HL-60 (cell line): ENCODE measurements around the gene GRSF1.

Source experiments
- DNase-seq, 2 experiments: peaks; one replicate each; pipeline ENCODE4 v3.0.0-alpha.2; 2010 to 2020; ENCODE audit warnings: low read depth in 1 of 2, low spot score in 1 of 2
- H3K27ac ChIP-seq: fragments of 250-450 bp; sonication (Bioruptor Pico); replicated peaks from 2 replicates; pipeline ENCODE4 v1.5.1; 2020; ENCODE audit warnings: mild to moderate bottlenecking, moderate library complexity
- H3K27me3 ChIP-seq: fragments of 250-450 bp; sonication (Bioruptor Pico); 2 replicates; pipeline ENCODE4 v1.5.1; 2021; ENCODE audit warnings: mild to moderate bottlenecking, moderate library complexity; ENCODE audit not compliant: insufficient read depth, poor library complexity, severe bottlenecking
- H3K4me3 ChIP-seq: replicated peaks from 2 replicates; pipeline ENCODE4 v1.5.1; 2011; ENCODE audit warnings: mild to moderate bottlenecking, control low read depth, low read length; ENCODE audit not compliant: insufficient read depth
- CTCF ChIP-seq: IDR thresholded peaks from one replicate; pipeline ENCODE4 v1.5.1; 2011; ENCODE audit warnings: low read length, control low read depth, inconsistent platforms; ENCODE audit not compliant: insufficient read depth
- GABPA ChIP-seq: IDR thresholded peaks from 2 replicates; pipeline ENCODE4 v1.6.1; 2012; ENCODE audit warnings: low read depth
- POLR2AphosphoS5 ChIP-seq: IDR thresholded peaks from 2 replicates; pipeline ENCODE4 v1.6.1; 2012; ENCODE audit warnings: low read depth
- REST ChIP-seq: IDR thresholded peaks from 2 replicates; pipeline ENCODE4 v1.6.1; 2012; ENCODE audit warnings: low read depth; ENCODE audit not compliant: insufficient replicate concordance
- SPI1 ChIP-seq: IDR thresholded peaks from 2 replicates; pipeline ENCODE4 v1.6.1; 2012; ENCODE audit warnings: low read depth, mild to moderate bottlenecking, borderline replicate concordance

Gene GRSF1

GRCh38 chr4:70831293-70831692 lies 8.4 kb downstream of the GRSF1 start:
- no peak for TF ChIP-seq POLR2AphosphoS5
- no peak for TF ChIP-seq REST
- TF ChIP-seq CTCF = no peak
- no peak for TF ChIP-seq GABPA
- TF ChIP-seq SPI1 = no peak
- Histone ChIP-seq H3K4me3 (no peak overlapping the region), H3K27ac (no peak overlapping the region), H3K27me3 (no peaks in the 10 kb centered on the region)
- no peak for DNase-seq

GRCh38 chr4:70830054-70830453 lies 9.6 kb downstream of the GRSF1 start:
- Histone ChIP-seq H3K27me3 (no peaks in the 10 kb centered on the region), H3K27ac (no peak overlapping the region), H3K4me3 (no peak overlapping the region)
- TF ChIP-seq GABPA (no peak), CTCF (no peak), REST (no peak), SPI1 (no peak)
- no peak for DNase-seq

DNA sequence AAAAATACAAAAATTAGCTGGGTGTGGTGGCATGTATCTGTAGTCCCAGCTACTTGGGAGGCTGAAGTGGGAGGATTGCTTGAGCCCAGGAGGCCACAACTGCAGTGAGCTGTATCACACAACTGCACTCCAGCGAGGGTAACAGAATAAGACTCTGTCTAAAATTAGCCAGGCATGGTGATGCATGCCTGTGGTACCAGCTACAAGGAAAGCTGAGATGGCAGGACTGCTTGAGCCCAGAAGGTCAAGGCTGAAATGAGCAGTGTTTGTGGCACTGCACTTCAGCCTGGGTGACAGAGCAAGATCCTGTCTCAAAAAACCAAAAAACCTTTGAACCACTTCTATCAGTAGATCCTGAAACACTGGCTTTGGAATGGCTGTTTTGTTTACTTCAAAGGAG lies 10.2 kb downstream of the GRSF1 start:
- H3K27ac ChIP-seq = no peak overlapping the region
- DNase-seq = no peak
- H3K4me3 ChIP-seq = no peak overlapping the region
- no peaks in the 10 kb centered on the region for H3K27me3 ChIP-seq
- TF ChIP-seq SPI1 (no peak), POLR2AphosphoS5 (no peak), CTCF (no peak), REST (no peak), GABPA (no peak)
